Activated T-cell treated with anti-CD3 and anti-CD28 coated beads for 24 hours (primary cell): ENCODE measurements around the gene CTNNB1.

Source experiments
- DNase-seq: peaks from one replicate; pipeline ENCODE4 v3.0.0-alpha.2; 2020; ENCODE audit warnings: low read depth

CTNNB1 gene

DNA sequence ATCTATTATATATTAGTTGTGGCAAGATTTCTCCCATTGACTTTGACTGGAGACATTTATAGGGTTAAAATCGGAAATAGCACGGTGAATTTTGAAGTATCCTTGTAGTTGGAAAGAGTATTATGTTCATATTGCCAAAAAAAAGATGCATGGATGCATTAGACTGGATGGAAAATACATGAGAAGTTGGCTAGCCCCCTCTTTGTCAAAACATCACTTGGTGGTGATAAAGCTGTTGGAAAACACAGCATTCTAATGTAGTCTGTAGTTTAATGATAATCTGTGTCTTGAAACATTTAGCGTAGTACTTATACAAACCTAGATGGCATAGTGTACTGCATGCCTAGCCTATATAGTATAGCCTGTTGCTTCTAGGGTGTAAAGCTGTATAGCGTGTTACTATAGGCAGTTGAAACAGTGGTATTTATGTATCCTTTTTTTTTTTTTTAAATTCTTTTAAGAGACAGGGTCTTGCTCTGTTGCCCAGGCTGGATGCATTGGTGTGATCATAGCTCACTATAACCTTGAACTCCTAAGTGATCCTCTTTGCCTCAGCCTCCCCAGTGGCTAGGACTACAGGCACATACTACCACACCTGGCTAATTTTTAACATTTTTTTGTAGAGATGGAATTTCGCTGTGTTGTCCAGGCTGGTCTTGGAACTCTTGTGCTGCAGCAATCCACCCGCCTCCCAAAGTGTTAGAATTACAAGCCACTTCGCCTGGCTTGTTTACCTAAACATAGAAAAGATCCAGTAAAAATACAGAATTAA is 21.8 kb downstream of the CTNNB1 start:
- no peak for DNase-seq

DNA sequence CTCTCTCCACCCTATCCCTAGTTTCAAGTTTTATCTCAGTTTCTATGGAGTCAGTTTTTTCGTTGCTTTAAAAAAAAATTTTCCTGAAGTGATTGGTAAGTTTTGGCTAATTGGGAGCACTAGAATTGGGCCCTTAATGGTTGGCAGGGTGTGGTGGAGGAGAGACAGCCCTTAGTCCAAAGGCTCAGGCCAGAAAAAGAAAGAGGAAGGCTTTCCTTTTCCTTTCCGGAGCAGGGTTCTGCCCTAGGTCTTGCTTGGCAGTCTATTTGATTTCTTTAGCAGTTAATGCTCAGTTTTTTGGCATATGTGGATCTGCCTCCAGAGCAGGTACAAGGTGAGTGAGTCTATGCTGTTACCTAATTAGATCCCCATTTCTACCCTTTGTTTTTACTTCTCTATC is 22.7 kb downstream of the CTNNB1 start:
- no peak for DNase-seq

DNA sequence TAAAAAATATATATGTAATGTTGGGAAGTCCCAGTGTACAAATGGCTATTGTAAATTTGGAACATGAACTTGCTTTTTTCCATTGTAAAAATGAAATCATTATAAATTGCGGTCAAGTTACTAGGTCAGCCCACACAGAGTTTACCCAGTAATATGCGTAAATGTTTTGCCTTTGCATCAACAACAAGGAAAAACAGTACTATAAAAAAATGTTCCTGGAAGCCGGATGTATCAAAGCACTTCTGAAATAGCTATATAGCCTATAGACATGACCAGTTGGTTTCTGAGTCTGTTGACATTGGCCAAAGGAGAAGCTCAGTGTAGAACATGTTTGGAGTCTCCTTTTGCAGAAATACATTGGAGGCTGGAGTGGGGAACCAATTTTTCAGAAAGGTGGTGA is 23.2 kb downstream of the CTNNB1 start:
- DNase-seq: no peak

DNA sequence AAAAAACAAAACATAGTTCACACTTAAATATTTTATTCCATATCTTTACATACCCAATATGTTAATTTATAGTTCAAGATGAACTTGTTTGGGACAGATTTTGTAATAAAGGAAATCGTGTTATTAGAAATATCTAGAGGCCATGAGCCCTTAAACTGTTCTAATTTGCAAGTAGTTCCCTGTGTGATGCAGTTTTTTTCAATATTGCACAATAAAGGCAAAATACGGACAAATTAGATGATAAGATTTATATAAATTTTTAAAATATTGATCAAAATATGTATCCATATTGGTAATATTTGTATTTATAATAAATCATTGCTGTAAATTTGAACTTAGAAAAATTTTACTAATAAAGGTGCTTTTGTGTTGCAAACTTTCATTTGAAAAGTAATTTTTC is 23.8 kb downstream of the CTNNB1 start:
- no peak for DNase-seq

DNA sequence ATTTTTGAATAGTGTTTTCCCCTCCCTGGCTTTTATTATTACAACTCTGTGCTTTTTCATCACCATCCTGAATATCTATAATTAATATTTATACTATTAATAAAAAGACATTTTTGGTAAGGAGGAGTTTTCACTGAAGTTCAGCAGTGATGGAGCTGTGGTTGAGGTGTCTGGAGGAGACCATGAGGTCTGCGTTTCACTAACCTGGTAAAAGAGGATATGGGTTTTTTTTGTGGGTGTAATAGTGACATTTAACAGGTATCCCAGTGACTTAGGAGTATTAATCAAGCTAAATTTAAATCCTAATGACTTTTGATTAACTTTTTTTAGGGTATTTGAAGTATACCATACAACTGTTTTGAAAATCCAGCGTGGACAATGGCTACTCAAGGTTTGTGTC is 24.4 kb downstream of the CTNNB1 start:
- DNase-seq: no peak

DNA sequence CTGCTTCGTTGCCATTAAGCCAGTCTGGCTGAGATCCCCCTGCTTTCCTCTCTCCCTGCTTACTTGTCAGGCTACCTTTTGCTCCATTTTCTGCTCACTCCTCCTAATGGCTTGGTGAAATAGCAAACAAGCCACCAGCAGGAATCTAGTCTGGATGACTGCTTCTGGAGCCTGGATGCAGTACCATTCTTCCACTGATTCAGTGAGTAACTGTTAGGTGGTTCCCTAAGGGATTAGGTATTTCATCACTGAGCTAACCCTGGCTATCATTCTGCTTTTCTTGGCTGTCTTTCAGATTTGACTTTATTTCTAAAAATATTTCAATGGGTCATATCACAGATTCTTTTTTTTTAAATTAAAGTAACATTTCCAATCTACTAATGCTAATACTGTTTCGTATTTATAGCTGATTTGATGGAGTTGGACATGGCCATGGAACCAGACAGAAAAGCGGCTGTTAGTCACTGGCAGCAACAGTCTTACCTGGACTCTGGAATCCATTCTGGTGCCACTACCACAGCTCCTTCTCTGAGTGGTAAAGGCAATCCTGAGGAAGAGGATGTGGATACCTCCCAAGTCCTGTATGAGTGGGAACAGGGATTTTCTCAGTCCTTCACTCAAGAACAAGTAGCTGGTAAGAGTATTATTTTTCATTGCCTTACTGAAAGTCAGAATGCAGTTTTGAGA is 25.0 kb downstream of the CTNNB1 start:
- no peak for DNase-seq

DNA sequence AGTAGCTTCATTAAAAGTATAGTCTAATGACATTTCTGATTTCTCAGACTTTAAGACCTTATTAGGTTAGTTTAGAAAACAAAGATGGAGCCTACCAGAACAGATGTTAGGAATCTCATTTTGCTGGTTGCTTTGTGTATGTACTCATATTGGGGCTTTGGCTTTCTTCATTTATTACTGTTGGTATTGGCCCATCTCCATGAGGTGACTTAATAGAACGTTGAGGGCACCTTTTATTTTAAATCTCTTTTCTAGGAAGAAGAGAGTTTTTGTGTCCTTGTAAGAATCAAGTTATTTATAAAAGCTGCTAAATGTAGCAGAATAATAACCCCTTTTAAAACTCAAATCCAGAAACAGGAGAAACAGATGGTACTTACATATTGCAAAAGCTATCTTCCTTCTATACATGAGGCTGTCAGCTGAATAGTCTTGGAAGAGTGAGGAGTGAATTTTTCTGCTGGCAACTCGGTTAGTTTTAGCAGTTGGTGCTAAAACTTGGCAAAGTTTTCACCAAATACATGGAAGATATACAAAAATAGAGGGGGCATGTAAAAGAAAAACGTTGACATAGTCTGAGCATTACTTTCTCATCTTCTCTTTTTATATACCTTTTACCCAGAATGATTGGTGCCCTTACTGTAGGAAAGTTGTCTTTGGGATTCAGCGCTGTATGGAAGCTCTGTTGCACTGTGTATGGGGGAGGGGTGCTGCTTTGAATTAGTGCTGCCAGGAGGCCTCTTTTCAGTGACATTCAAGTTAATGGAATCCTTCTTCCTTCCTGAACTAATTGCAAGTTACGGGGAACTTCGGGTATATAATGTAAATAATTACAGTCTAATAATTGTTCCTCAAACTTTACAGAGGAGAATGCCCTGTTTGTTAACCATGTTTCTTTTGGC is 35.8 kb downstream of the CTNNB1 start:
- no peak for DNase-seq

DNA sequence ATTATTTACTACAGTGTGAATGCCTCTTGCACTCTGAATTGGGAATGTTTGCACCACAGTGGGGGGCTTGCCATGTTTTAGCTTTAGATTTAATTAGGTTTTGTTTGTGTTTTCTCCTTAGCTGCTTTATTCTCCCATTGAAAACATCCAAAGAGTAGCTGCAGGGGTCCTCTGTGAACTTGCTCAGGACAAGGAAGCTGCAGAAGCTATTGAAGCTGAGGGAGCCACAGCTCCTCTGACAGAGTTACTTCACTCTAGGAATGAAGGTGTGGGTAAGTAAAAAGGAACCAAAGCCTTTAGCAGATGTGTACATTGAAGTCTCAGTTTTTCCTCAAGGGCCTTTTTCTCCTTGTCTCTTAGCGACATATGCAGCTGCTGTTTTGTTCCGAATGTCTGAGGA is 36.9 kb downstream of the CTNNB1 start:
- no peak for DNase-seq

DNA sequence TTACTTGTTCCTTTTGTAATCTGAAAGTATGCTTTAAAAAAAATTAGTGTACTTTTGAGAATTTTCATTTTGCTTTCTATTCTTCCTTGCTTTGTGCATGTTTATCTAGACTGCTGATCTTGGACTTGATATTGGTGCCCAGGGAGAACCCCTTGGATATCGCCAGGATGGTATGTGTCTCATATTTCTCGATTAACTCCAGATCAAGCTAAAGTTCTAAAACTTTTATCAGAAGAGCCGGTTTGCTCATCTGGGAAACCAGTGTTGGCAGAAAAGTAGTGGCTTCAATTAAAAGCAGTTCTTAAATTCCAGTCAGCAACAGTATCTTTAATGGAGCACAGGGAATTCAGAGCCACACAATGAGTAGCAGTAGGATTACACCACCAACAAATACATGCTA is 38.6 kb downstream of the CTNNB1 start:
- DNase-seq: no peak

DNA sequence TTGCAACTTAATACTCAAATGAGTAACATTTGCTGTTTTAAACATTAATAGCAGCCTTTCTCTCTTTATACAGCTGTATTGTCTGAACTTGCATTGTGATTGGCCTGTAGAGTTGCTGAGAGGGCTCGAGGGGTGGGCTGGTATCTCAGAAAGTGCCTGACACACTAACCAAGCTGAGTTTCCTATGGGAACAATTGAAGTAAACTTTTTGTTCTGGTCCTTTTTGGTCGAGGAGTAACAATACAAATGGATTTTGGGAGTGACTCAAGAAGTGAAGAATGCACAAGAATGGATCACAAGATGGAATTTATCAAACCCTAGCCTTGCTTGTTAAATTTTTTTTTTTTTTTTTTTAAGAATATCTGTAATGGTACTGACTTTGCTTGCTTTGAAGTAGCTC is 40.3 kb downstream of the CTNNB1 start:
- no peak for DNase-seq

DNA sequence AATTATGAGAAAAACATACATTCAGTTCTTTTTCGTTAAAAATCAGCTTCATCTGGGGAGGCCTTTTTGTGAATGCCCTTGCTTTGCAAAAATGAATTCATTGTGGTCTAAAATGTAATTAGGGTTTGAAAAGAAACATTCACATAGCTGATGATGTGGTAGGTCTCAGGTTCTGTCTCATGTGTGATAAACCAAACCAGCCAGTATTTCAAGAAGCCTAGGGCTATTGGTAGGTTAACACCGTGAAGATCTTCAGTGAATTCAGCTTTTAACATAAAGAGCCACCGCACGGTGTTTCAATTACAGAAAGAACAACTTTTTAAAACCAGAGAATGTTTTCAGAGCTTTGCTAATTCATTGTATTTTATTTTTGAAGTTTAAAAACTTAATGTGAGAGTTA is 41.9 kb downstream of the CTNNB1 start:
- DNase-seq: no peak

DNA sequence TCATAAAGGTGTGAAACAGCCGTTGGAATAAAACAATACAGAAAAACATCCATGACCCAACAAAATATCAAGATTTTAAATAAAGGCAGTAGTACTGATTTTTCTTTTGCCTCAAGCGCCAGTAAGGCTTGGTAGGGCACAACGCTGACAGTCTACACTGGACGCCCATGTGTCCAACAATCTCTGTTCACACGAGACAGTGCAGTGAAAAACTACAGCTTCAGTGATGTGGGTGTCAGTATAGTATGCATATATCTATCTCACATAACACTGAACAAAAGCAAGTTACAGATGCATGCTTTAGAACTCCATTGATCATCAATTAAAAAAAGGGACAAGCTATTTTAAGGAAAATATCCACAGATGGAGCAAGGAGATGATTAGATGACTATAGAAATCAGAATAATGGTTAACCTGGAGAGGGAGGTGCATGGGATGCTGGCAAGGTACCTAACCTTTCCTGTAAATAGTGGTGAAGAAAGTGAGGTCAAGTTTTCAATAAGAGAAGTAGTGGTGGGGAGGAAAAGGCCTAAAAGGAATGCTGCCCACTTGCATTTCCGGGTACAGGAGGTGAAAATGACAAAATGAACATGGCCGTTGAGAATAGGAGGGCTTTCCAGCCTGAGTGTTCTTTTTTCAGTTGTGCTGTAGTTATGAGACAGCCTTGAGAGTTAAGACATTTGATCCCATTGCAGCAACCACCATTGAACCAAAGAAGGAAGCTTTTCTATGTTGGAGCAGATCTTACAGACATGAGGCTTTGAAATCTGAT is 42.7 kb downstream of the CTNNB1 start:
- DNase-seq: no peak

DNA sequence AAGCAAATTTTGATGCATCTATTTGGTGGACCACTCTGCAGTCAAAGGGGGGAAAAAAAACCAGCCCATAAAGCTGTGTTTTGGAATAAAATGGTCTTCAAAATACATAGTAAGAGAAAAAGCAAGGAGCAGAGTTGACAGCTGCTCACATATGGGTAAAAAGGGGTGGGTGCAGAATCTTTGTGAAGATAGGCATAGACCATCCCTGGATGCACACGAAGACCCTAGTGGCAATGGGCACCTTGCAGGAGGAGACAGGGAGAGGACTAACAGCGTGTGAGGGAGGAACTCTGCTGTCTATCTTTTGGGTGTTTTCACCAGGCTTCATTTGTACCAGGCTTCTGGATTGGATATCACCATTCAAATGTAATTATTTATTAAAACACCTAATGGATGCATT is 43.9 kb downstream of the CTNNB1 start:
- DNase-seq: no peak

DNA sequence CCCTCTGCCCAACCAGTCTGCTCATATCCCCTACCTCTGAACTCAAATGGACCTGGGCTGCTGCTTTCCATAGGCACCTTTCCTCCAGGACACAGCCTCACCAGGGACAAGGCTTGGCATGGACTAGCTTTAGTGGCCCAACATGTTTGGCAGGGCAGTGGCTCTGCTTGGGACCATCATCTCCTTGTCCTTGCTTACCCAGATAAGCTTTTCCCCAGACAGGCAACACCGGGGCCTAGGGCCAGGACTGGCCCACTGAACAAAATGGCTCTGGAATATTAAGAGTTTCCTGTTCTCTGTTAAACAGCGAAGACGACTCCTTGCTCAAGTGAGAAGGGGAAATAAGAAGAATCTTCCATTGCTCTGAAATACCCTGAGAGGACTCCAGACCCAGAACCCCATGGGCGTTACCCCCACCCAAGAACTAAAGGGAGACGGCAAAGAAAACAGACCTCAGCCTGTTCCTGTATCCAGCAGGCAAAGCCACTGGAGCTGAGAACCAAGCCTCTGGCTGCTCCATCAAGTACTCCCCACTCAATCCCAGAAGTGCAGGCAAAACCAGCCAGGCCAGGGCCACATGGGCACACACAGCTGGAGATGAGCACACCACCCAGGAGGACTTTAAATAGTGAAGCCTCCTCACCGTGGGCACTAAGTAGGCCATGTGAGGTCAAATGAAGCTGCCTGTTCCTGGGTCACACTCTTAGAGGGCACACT is 45.5 kb downstream of the CTNNB1 start:
- DNase-seq: no peak

DNA sequence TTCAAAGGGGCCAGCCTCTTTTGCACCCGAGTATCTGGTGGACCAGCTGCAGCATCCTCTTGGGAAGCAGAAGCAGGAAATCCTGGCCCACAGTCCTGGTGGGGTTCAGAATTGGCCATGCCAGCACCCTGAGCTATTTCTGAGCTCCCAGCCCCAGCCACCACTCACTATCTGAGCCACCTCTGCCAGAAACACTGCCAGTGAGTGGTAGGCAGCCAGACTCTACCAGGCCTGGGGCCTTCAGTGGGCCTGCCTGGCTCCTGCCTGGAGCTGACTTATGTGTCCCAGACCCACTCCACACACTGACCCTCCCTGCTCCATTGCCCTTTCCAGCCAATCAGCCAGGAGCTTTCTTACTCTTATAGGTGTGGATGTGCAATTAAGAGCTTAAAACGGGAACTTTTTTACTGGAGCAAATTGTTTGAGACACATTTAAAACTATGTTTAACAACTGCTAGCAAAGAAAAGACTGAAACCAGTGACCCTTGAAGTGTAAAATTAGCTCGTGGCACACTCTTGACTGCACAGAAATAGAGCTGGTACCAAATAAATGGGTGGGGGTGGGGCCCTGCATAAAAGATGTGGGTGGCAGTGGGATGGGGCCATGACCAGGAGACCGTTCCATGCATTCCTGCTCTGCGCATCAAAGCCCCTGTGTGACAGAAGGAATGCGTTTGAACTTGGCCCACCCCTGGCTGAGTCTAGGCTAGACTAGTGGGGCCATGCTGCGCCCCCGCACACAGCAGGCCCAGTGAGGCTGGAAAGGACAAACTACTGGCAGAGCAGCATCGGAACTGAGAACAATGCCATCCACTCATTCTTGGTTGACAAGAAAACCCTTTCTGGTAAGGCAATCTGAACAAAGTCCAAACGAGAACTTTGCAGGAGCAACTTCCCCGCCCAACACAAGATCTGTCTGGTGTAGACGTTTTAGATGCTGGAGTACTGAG is 48.0 kb downstream of the CTNNB1 start:
- no peak for DNase-seq

DNA sequence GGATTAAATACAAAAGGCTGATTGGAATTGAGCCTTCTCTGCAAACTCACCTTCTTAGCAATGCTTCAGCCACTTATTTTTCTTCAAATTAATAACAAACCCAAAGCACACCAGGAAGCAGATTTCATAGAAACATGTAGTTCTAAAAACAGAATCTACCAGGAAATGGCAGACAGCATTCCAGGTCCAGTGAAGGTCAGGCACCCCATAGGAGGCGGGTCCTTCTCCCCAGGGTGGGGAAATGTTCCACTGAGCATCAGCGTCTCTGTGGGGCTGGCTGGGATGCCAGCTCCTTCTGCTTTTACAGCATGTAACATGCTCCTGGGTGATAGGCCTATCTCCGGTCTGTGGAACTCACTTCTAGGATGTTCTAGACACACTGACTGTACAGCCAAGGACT is 49.2 kb downstream of the CTNNB1 start:
- no peak for DNase-seq

DNA sequence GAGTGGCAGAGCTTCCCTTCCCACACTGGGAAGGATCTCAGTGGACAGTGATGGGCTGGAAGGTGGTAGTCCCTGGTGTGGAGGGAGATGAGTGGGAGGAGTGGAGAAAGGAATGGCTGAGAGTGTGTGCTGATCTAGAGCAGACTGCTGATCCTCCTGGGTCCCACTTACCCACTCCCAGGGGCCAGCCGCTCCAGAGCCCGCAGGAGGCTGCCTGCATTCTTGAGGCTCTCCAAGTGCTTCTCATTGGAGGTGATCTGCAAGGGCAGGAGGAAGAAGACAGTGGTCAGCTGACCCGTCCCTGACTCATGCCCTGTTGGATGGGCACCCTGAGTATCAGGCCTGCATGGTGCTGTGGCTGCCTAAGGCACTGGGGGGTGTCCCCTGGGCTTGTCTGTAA is 50.0 kb downstream of the CTNNB1 start:
- DNase-seq: no peak

DNA sequence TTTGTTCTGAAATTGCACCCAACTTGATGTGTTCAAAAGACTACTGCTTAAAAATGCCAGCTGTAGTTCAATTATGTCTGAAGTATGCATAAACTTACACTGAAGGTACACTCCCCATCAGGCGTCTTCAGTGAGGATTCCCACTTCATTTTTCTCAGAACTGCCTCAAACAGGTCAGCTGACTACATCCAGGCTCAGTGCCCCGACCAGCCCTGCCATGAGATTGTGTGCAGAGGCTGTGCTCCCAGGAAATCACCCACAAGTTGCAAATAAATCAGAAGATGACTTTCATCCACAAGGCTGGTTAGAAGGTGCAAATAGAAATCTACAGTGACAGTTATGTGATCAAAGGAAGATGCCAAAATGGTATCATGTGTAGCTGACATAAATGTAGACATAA is 51.5 kb downstream of the CTNNB1 start:
- no peak for DNase-seq

DNA sequence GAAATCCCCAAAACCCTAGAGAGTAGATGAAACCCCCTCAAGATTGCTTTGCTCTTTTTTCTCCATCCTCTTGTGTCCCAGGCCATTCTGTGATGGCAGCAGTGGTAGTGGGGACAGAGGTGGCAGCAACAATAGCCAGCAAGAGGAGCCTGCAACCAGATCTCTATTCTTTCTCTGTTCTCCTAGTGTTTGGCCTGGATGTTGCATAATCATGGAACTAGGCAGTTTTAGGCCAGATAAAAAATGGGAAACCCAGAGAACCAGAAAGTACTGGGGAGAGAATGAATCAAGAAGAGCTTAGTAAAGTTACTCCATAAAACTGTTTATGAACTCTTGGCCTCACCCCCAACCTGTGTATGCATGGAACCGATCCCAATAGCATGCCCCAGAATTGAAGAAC is 52.3 kb downstream of the CTNNB1 start:
- no peak for DNase-seq

DNA sequence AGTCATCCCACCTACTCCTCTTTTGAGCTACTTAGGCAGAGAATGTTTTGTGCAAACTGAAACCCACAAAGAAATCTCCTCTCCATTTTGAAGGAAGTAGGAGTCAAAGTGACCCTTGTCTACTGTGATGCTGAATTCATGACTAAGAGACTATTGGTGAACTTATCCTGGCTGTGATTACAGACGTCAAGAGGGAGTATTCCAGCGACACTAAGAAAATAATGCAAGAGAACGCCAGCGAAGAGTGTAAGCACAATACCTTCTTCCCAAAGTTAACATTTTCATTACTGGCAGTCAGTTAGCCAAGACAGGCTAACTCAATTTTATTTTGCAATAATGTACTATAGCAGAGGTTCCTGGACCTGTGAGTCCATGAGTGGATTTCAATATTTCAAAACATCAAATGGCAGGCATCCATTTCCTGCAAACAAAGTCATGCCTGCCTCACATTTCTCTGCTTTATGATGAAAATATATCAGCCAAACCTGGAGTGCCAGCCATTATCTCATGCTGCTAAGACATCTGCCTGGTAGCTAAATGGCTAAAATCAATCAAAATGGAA is 59.0 kb downstream of the CTNNB1 start:
- no peak for DNase-seq
